Hematopoietic multipotent progenitor cell treated with erythropoietin and hydrocortisone succinate and interleukin-3 and kit ligand, for 15 days (in vitro differentiated cells): ENCODE measurements around the gene BLTP3B.

Experiments used
- DNase-seq: peaks from one replicate; pipeline ENCODE4 v3.0.0-alpha.2; 2015; ENCODE audit warnings: low spot score

Gene BLTP3B

DNA sequence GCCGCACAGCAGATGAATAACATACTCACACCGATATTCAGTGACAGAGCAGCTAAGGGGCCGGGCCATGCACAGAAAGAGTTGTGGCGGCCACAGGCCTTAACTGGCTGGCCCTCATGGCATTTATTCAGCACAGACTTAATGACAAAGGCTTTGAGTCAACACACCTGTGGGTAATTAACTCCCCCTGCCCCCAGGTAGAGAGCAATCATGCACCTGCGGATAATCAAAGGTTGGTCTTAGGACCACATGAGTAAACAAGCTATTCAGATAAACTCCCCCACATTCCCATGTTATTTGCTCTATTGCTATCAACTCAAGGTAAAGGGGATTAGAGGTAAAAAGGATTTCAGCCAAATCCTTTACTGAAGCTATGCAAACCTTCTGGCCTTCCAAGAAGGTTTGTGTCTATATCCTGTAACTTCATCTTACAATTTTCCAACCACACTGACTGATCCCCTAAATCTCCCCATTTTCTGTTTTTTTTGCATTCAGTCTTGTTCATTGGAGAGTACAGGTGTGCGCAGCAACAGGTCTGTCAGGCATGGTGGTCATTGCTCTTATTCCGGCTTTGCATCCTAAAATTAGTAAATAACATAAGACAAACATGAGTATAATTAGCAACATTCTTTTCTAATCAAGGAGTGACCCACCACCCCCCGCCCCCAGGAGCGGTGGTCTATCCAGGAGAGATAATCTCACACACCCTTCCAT is 16.9 kb upstream of the BLTP3B start:
- no peak for DNase-seq

DNA sequence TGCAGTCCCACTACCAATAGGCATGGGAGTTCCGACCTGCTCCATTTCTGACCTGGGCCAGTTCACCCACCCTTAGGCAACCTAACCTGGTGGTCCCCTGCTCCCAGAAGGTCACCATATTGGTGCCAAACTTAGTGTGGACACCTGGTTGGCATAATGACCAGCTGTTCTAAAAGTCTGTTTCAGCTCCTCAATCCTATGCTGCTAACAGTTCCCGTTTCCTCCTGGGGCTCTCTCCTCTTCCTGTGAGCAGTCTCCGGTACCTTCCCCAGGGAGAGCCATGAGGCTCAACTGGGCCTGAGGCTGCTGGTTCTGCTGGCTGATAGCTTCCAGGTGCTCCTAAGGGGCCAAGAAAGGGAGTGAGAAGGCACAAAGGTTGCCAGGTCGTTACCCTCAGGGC is 15.9 kb upstream of the BLTP3B start:
- DNase-seq: no peak

DNA sequence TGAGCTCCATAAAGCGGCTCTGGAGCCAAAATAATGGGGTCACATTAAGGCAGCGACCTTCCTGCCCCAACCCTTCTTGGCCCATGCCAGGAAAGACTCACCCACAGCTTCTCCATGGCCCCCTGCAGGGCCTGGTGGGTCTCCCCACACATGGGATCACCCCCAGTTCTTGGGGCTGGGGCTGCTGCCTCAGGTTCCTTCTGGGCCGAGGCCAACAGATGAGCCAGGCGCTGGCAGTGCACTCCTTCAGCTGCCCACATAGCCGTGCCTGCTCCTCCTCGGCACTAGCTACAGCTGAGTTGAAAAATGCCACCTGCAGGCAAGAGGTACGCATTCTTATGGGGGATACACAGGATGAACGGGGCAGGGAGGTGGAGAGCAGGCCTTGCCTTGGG is 14.8 kb upstream of the BLTP3B start:
- no peak for DNase-seq

DNA sequence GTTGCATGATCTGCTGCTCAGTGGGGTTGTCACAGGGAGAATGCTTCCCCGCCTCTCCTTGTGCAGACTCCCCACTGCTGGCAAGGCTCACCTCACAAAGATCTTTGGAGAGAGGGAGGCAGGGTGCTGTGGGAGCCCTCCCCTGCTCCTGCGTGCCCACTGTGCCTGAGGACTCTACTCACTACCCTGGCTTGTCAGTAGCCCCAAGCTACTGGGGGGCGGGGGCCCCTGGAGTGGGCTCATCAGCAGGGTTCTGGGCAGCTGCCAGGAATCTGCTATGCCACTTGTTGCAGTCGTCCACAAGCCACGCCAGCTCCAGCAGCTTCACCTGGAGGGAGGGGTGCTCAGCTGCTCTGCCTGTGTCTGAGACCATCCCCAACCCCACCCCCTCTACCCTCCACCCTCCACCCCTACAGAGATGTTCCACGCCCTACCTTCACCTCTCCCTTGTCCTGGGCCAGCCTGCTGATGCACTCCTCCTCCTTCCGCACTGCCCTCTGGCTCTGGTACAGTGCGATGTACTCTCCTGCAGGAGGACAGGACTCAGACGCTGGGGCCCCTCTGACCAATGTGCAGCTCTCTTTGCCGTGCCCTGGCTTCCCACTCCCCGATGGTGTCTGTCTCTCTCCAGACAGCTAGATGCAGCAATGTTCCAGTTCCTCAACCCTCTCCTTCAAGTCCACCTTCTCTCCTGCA is 14.2 kb upstream of the BLTP3B start:
- DNase-seq: no peak

DNA sequence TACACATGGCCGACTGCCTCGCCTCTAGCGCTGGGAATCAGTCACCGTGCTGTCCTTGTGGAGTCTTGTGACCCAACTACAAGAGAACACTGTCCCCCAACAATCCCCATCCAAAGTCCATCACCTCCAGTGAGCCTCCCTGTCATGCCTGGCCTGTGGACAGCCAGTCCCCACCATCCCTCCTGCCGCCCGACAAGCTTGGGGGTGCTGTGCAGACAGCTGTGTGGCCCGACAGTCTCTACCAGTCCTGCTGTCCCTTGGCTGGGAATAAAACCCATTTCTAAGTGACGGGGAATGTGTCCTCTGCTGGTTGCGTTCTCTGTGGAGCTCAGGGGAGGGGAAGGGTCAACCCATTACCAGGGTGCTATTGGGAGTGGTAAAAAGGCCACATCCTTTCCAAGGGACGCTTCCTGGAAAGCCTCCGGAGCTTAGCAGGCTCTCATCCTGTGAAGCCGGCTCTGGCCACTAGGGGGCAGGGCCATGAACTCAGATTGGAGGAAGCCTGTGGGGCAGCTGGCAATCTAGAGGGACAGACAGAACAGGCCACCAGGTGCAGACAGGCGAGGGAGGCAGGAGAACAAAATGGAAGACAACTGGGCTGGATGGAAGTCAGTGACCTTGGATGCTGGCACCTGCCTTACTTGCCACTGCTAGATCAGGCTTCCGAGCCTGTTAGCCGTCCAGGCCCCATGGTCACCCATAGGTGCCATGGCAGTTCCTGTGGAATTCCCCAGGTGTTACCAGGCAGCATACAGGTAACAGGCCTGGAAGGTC is 12.0 kb upstream of the BLTP3B start:
- peak; percentile 76 for DNase-seq

DNA sequence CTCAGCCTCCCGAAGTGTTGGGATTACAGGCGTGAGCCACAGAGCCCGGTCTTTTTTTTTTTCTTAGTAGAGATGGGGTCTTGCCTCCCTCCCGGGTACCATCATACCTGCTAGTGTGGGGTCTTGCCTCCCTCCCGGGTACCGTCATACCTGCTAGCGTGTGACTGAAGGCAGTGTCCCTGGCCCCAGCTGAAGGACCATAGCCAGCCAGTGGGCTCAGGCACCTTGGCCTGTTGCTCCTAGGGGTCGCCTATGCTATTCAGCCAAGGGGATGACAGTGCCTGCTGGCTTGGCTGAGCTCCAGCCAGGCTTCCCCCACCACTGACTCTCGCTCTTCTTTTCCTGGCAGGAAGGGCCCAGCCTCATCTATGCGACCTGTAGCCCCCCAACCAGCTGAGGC is 10.5 kb upstream of the BLTP3B start:
- DNase-seq: no peak

DNA sequence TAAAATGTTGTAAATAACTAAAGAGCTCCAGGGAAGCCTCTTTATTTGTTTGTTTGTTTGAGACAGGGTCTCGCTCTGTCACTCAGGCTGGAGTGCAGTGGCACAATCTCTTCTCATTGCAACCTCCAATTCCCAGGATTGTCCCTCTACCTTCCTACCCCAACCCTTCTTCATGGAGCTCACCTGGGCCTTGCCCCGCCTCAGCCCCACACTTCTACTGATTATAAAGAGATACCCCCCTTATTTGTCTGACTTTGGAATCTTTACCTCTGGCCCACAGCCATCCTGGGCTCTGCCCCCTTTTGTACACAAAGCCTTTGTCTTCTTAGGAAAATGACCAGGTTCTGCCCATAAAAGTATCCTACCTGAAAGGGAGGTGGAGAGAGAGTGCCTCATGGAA is 9.1 kb upstream of the BLTP3B start:
- no peak for DNase-seq

DNA sequence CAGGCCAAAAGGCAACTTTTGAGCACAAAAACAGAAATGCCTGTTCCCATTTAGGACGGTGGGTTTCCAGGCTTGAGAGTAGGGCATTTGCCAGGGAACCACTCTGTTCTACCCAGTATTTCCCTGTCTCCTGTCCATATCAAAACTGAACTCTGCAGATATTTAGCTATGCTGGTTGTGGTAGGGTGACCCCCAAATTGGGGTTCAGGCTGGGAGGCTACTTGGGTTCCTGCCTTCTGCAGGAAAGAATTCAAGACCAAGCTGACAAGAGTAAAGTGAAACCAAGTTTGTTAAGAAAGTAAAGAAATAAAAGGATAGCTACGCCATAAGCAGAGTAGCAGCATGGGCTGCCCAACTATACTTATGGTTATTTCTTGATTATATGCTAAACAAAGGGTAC is 3.6 kb upstream of the BLTP3B start:
- no peak for DNase-seq

DNA sequence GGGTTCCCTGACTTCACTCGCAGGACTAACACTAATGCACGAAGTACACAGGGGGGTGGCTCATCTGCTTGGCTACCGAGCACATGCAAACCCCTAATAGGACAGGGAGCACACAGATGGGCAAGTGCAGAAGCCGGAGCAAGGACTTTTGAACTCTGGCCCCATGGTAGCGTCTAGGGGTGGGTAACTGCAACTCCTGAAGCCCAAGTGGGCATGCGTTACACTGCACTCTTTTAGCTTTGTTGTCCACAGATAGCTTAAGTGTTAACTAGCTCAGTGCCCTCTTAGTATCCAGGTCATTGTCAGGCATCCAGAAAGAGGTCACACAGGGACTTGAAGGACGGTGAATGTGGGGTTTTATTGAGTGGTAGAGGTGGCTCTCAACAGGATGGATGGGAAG is 3.0 kb upstream of the BLTP3B start:
- DNase-seq: no peak

DNA sequence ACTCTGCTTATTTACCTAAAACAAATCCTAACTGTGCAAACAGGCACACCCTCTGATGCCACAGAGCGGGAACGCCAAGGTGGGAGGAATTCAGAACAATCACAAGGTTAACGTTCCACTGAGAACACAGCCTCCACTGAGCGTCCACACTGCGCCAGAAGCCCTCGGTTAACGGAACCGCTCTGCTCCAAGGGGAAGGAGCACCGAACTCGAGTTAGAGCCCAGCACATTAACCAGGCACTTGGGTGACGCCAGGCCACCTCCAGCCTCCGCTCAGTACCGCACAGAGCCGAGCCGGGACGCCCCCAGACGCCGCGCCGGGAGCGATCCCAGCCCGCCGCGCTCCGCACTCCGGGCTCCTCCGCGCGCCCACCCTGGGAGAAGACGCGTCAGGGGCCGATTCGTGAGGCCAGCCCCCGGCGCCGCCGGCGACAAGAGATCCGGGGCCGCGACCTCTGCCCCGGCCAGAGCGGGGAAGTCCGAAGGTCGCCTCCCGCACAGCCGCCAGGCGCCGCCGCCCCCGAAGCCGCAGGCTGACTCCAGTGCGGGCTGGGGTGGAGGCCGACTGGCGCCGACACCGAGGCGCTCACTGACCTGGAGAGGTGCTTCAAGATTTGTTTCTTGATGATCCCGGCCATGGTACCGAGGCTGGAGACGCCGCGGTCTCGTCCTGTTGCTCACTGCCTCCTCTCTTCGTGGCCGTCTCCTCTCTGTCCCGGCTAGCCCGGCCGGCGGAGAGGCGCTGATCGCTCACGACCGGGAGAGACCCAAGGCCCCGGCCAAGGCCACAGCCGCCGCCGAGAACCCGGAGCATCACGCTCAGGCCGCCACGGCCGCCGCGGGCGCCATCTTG is 450 bp downstream of the BLTP3B start:
- DNase-seq: peak; percentile 41

DNA sequence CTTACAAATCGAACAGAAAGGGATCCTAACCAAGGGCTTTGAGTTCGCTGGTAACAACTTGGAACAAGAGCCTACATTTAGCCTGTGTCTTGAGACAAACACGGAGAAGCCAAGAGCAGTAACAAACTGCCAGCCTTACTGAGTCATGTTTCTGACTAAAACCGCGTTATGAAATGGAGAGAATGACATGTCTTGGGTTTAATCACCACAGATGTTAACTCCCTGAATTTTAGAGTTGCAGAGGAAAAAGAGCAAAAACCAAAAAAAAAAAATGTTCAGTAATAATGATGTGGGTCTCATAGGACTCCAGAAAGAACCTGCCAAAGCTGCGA is 1.0 kb downstream of the BLTP3B start:
- peak; percentile 53 for DNase-seq

DNA sequence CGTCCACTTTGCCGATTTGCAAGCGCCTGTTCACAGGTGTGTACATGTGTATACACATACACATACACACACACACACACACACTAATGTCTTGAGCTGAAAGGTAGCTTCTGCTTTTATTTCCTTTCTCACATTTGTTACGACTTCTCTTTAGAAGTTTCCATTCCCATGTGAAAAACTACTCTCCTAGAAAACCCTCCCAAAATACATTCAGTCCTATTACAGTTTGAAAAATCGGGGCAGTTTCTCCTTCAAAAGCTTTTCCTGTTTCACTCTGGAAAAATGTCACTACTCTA is 3.9 kb downstream of the BLTP3B start:
- no peak for DNase-seq

DNA sequence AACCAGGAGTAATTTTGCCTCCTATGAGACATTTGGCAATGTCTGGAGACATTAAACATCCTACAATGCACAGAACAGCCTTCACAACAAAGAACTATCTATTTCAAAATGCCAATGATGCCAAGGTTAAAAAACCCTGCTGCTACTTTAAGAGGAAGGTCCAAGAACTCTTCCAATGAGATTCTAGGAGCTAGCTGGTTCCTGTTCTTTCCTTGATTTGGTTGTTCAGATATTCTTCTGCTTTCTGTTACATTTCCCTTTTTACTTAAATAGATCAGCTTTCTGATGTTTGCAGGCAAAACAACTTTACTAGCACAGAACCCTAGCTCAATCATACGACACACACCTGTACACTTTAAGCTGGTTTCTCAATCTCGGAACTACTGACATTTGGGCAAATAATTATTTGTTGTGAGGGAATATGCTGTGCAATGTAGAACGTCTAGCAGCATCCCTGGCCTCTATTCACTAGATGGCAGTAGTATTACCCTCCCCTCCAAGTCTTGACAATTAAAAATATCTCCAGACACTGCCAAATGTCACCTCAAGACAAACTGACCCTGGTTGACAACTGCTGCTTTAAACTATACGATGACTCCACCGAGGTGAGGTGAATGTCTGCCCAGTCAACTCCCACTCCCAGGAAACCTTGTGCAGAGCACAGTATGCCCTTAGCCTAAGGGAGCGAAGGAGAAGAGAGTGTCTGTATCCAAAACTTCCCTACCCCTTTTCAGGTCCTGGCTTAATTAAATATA is 4.4 kb downstream of the BLTP3B start:
- no peak for DNase-seq

DNA sequence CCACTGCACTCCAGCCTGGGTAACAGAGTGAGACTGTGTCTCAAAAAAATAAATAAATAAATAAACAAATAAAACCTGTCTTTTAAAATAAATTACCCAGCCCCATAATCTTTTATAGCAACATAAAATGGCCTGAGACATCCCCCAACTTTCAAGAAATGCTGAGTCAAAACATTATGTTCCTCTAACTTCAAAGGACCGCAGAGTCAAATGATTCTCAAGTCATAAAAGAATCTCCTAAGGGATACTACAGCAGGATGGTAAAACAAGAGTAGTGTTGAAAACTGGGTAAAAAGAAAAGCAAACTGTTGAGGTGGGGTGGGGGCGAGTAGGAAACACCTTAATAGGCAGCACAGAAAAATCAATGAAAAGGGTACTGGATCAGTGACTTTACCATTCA is 9.5 kb downstream of the BLTP3B start:
- DNase-seq: no peak

DNA sequence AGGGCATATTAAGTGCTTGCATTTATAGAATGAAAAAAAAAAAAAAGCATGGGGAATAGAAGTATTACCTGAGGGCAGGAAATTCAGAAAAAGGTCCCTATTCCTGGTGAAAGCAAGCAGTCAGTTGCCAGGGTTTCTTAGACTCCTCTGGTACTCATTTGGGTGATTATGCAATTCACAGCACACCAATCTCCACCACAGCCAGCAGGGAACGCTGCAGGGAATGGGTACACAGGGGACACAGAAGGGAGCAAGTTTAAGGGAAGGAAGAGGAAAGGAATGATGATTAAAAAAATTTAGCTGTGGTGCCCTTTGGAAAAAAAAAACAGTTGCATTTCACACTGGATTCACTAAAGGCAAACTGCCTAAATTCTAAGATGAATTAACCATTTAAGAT is 14.2 kb downstream of the BLTP3B start:
- no peak for DNase-seq

DNA sequence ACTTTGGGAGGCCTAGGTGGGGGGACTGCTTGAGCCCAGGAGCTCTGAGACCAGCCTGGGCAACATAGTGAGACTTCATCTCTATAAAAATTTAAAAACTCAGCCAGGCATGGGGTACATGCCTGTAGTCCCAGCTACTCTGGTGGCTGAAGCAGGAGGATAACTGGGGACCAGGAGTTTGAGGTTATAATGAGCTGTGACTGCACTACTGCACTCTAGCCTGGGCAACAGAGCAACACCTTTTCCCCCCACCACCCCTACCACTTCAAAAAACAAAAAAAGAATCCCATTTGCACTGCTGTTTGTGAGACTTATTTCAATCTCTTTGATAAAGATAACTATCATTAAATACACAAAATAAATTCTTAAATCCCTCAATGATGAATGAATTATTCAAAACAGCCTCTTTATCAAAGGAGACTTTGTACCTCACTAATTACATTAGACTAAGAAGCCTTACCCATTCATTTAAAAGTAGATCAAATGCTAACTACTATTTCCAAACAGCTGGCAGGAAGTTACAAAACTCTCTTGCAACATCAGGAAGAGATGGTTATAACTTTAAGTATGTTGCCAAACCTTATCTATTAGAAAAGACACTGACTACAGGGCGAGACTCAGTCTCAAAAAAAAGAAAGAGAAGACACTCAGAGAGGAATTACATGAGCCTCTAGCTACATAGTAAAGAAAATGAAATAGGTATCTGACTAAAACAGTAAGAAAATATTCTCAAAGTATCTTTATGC is 14.7 kb downstream of the BLTP3B start:
- DNase-seq: no peak

DNA sequence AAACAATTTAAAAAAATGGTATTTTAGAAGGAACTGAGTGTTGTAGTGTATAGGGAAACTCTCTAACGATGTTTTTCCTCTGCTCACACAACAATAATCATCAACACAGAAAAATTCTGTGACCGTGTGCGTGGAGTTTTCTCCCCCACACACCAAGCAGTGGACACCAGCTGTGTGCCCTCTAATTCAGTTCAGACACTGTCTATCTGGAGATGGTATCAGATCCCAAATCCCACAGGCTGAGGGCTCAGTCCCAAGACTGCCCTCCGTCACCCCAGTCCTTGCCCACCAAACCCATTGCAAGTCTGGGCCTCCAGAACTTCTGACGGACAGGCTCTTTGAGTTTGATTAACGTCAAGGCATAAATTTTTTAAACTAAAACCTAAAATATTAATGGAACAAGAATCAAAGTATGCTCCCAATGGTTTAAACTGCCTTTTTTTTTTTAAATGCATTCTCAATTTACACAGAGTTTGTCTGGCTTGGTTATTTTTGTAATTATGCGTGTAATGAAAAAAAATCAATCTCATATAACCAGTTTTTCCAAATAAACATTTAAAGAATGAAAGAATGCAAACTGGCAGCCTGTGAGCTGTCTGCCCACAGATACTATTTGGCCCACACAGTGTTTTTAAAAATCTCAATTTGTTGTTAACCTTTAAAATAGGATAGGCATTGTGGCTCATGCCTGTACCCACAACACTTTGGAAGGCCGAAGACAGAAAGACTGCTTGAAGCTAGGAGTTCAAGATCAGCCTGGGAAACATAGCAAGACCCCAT is 19.2 kb downstream of the BLTP3B start:
- no peak for DNase-seq

DNA sequence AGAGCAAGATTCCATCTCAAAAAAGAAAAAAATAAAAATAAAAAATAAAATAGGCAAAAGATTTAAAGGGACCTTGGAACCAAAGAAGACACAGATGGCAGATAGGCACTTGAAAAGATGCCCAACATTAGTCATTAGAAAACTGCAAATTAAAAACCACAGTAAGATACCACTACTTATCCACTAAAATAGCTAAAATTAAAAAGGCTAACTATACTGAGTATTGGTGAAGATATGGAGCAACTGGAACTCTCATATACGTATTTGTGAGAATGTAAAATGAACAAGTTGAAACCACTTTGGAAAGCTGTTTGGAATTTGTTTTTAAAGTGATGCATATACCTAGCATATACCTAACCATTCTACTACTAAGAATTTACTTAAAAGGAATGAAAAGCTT is 22.3 kb downstream of the BLTP3B start:
- DNase-seq: no peak

DNA sequence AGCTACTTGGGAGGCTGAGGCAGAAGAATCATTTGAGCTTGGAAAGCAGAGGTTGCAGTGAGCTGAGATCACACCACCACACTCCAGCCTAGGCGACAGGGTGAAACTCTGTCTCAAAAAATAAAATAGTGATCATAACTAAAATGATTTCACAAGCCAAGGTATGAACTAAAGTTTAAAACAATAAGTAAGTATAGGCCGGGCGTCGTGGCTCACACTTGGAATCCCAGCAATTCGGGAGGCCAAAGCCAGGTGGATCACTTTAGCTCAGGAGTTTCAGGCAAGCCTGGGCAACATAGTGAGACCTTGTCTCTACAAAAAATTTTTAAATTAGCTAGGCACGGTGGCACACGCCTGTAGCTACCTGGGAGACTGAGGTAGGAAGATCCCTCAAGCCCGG is 27.4 kb downstream of the BLTP3B start:
- no peak for DNase-seq

DNA sequence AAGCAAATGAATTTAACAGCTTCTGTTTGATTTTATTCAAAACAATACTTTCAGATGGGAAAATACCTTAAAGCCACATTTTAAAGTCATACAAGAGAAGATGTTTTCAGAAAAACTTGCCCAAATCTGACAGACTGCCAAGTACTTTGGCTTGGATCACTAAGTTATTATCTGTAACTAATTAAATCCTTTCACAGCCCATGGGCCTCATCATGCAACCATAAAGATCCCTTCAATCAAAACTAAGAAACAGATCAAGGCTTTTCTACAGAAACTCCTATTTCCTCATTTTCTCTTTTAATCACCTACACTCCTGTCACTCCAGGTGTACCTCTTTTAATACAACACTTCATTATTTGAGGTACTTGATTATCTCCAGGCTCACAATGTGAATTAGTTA is 28.1 kb downstream of the BLTP3B start:
- no peak for DNase-seq
